ENCODE data around the gene PHACTR1. TPM values are rescaled to one million over a fixed set of nuclear protein-coding genes. Genes with fewer than 3 reads are reported as not detected.

Gene PHACTR1
- total RNA-seq, 1 donor from 2014 or later: 8.4 TPM

DNA sequence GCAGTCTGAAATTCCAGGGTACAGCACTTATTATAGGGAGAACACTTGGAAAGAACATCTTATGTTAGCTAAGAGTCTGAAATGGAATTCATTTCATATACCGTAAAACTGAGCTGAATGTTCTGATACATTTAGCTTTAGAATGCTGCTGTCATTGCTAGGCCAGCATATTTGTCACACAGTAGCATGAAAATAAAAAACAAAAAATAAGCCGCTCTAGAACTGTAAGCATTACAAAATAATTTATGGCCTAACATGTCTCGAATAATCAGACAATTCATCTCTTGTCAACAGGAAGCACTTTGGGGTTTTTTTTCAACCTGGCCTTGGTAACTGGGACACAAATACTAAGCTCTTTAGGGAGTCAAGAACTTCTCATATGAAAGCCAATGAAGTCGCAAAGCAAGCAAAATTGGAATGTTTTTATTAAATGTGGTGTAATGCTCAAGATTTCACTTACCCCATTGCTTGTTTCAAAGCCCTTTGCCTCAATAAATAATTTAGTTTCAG, 115.7 kb downstream of the PHACTR1 start:
- H3K27ac ChIP-seq: no peak overlapping the region
- no peak for DNase-seq (ENCODE audit: low spot score in 2 of 2)
- H3K9me3 ChIP-seq: peaks cover 0 to 5% of the 10 kb centered on the region in 2 donors
- H3K36me3 ChIP-seq: no peaks in the 10 kb centered on the region
- no peak overlapping the region for H3K4me3 ChIP-seq
- intact Hi-C loops (cut with DNase I): no loop called here
- TF ChIP-seq, protein P1, sequence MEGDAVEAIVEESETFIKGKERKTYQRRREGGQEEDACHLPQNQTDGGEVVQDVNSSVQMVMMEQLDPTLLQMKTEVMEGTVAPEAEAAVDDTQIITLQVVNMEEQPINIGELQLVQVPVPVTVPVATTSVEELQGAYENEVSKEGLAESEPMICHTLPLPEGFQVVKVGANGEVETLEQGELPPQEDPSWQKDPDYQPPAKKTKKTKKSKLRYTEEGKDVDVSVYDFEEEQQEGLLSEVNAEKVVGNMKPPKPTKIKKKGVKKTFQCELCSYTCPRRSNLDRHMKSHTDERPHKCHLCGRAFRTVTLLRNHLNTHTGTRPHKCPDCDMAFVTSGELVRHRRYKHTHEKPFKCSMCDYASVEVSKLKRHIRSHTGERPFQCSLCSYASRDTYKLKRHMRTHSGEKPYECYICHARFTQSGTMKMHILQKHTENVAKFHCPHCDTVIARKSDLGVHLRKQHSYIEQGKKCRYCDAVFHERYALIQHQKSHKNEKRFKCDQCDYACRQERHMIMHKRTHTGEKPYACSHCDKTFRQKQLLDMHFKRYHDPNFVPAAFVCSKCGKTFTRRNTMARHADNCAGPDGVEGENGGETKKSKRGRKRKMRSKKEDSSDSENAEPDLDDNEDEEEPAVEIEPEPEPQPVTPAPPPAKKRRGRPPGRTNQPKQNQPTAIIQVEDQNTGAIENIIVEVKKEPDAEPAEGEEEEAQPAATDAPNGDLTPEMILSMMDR (IDR thresholded peaks at IDR 0.05): no peak
- no peaks in the 10 kb centered on the region for H3K4me1 ChIP-seq
- no peaks in the 10 kb centered on the region for H3K27me3 ChIP-seq

DNA sequence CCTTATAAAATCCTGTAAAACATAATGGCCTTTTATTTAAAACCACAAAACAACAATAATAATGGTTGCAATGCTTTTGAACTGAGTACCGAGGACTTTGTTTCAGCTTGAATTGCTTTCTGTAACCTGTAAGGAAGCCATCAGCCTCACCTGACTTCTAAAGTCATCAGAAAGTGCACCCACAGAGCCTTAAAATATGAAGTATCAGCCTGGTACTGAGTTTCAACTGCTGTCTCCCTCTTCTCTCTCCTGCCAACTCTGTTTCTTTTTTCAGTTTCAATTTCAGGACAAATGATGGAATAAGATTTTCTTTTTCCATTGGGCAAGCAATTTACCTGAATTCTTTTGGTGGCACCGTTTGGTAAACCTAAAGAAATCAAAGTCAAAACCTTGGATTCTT, 119.4 kb downstream of the PHACTR1 start:
- no peak for DNase-seq (ENCODE audit: low spot score in 2 of 2)
- H3K27ac ChIP-seq: no peak overlapping the region
- intact Hi-C loops (cut with DNase I): no loop called here
- H3K27me3 ChIP-seq: no peaks in the 10 kb centered on the region
- TF ChIP-seq, protein P1 (IDR thresholded peaks at IDR 0.05): no peak
- H3K4me1 ChIP-seq: no peaks in the 10 kb centered on the region
- H3K36me3 ChIP-seq: no peaks in the 10 kb centered on the region
- H3K4me3 ChIP-seq: no peak overlapping the region
- peaks cover 0 to 14% of the 10 kb centered on the region in 2 donors for H3K9me3 ChIP-seq

GRCh38 chr6:12841619-12842018, 125.1 kb downstream of the PHACTR1 start:
- H3K27me3 ChIP-seq: no peaks in the 10 kb centered on the region
- H3K36me3 ChIP-seq: no peaks in the 10 kb centered on the region
- no peak overlapping the region for H3K4me3 ChIP-seq
- TF ChIP-seq, protein P1 (IDR thresholded peaks at IDR 0.05): no peak
- no peak overlapping the region for H3K27ac ChIP-seq
- intact Hi-C loops (cut with DNase I): no loop called here
- H3K4me1 ChIP-seq: no peaks in the 10 kb centered on the region
- H3K9me3 ChIP-seq: peaks cover 0 to 14% of the 10 kb centered on the region in 2 donors
- no peak for DNase-seq (ENCODE audit: low spot score in 2 of 2)

DNA sequence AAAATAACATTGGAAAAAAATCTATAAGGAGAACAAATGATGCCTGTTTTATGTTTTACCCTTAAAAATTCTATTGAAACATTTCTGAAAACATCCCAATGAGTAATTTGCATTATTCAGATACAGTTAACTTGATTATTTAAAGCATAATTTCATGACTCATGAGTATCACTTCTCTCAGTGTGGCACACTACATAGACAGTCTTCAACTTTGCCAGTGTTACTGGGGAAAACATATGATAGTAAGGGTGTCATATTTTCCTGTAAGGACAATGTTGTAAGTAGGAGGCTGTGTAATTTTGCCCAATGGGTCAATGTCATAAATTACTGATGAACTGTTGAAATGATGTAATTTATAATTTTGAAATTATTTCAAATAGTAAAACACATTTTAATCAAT, 125.5 kb downstream of the PHACTR1 start:
- intact Hi-C loops (cut with DNase I): no loop called here
- Histone ChIP-seq H3K36me3 (no peaks in the 10 kb centered on the region), H3K4me1 (no peaks in the 10 kb centered on the region), H3K27me3 (no peaks in the 10 kb centered on the region), H3K9me3 (peaks cover 0 to 9% of the 10 kb centered on the region in 2 donors), H3K4me3 (no peak overlapping the region), H3K27ac (no peak overlapping the region)
- TF ChIP-seq, protein P1 (IDR thresholded peaks at IDR 0.05): no peak
- DNase-seq (ENCODE audit: low spot score in 2 of 2): no peak

DNA sequence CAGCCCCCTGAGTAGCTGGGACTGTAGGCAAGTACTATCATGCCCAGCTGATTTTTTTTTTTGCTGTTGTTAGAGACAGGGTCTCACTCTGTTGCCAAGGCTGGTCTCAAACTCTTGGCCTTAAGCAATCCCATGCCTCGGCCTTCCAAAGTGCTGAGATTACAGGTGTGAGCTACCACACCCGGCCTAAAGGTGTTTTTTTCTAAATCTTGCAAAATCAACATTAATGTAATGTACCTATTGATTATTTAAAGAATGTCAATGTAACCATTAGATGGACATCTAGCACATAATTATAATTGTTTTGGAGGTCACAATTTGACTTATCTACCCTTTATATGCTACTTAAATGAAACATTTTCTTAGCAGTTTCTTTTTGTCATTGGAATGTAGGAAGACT, 126.1 kb downstream of the PHACTR1 start:
- H3K27me3 ChIP-seq: no peaks in the 10 kb centered on the region
- no peaks in the 10 kb centered on the region for H3K4me1 ChIP-seq
- no peaks in the 10 kb centered on the region for H3K36me3 ChIP-seq
- peaks cover 0 to 7% of the 10 kb centered on the region in 2 donors for H3K9me3 ChIP-seq
- no peak overlapping the region for H3K27ac ChIP-seq
- DNase-seq (ENCODE audit: low spot score in 2 of 2): no peak
- H3K4me3 ChIP-seq: no peak overlapping the region
- intact Hi-C loops (cut with DNase I): no loop called here
- TF ChIP-seq, protein P1 (IDR thresholded peaks at IDR 0.05): no peak

Measured in ascending aorta (tissue), 2 donors.